T47D (cell line): Measurements from ENCODE around the gene BAIAP2.
"Not testable (repeated sequence)": the region's sequence is repeated elsewhere in the genome, so short reads cannot be mapped to it uniquely, and the experiment has no call there.

Experiments used
- DNase-seq, 2 experiments: peaks; one replicate each; pipeline versions ENCODE4 v3.0.0 to v3.0.0-alpha.2; 2011 to 2012; ENCODE audit warnings: low read depth in 1 of 2, low spot score in 1 of 2
- JUND ChIP-seq: IDR thresholded peaks from 2 replicates; pipeline ENCODE4 v1.6.1; 2012; ENCODE audit warnings: low read depth
- in situ Hi-C: cut with HindIII; loops from 2 replicates; pipeline ENCODE4 v1.10.0; 2016; ENCODE audit warnings: low sequenced_read_pairs, low pct_unique_long_range_greater_than_20kb

BAIAP2 gene

DNA sequence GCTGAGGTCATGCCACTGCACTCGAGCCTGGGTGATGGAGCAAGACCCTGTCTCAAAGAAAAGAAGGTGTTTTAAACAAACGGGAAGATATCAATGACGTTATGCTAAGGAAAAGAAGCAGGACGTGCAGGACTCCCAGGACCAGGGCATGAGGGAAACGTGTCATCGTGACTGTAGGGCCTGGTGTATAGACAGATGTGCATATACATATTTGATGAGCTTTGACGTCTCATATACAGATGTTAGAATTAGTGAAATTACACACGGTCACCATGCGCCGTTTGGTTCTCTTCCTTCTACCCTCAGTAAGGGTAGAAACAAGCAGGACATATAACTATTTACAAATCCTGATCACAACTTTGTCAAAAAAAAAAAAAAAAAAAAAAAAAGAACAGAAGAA lies 112.8 kb downstream of the BAIAP2 start:
- in situ Hi-C loops = no loop called here
- TF ChIP-seq JUND = no peak
- no peak for DNase-seq

- in situ Hi-C loops = no loop called here
- no peak for TF ChIP-seq JUND
- no peak for DNase-seq
These were observed 113.6 kb downstream of the BAIAP2 start for GRCh38 chr17:81148571-81148970.

DNA sequence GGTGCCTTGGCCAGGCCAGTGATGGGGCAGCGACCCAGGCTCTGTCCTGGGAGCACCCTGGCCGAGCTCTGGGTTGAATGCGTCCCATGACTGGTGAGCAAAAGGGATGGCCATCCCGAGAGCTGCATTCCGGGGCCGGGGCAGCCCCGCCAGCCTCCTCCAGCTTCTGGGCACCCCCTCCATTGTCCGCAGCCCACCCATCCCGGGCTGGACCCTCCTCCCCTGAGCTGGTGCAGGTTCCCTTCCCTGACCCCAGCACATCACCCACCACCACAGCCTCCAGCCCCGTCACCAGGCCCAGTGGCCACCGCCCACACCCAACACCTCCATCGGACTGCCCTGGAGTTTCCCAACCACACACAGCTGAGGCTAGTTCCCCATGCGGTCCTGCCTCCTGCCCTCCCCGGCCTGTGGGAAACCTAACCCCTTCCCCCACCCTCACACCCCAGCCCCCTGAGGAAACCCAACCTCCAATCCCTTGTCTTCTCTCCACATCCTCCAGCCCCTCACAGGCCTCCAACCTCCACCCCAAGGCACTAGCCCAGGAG lies 114.1 kb downstream of the BAIAP2 start:
- no peak for DNase-seq
- in situ Hi-C loops = no loop called here
- TF ChIP-seq JUND = no peak

DNA sequence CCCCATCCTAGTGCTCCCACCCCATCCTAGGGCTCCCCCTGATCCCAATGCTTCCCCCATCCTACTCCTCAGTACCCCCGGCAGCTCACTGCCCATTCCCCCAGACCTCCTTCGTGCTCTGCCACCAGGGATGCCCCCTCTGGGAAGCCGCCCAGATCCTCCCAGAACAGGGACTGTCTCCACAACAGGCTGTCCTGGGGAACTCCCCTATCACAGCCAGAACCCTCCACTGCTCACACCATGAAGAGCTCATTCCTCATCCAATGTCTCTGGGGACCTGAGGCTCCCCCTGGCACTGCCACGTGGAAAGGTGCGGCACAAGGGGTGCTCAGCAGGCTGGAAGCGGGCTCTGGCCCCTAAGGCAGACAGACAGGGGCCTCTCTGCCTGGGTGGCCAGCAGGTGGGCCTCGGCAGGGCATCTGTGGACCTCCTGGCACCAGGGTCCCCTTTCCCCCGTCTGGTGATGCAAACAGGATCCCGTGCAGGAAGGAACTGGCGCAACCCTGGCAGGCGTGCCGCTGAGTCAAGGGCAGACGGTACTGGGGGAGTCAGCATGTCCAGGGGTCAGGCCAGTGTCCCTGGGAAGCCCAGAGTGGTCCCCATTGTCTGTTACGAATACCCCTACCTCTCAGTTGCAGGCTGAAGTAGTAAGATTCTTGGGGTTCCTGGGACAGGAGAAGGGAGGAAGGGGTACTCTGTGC lies 115.6 kb downstream of the BAIAP2 start:
- in situ Hi-C loops = no loop called here
- no peak for TF ChIP-seq JUND
- no peak for DNase-seq

GRCh38 chr17:81151278-81151677 lies 116.3 kb downstream of the BAIAP2 start:
- no peak for TF ChIP-seq JUND
- no peak for DNase-seq
- in situ Hi-C loops = no loop called here

DNA sequence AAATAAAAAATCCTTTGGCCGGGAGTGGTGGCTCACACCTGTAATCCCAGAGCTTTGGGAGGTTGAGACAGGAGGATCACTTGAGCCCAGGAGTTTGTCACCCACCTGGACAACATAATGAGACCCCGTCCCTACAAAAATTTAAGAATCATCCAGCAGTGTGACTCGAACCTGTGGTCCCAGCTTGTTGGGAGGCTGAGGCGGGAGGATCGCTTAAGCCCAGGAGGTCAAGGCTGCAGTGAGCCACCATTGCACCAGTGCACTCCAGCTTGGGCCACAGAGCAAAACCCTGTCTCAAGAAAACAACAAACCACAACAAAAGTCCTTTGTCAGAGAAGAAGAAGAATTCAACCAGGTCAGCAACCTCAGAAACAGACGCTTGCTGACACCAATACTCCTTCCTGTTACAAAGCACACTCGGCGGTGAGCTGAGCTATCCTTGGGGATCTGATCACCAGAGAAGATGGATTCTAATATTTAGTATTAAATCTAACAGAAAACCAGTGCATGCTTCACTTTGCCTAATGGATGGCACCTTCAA lies 117.4 kb downstream of the BAIAP2 start:
- in situ Hi-C loops = no loop called here
- TF ChIP-seq JUND = no peak
- DNase-seq = no peak

- TF ChIP-seq JUND = no peak
- in situ Hi-C loops = no loop called here
- DNase-seq = no peak
These were observed 118.4 kb downstream of the BAIAP2 start for GRCh38 chr17:81153340-81153803.

DNA sequence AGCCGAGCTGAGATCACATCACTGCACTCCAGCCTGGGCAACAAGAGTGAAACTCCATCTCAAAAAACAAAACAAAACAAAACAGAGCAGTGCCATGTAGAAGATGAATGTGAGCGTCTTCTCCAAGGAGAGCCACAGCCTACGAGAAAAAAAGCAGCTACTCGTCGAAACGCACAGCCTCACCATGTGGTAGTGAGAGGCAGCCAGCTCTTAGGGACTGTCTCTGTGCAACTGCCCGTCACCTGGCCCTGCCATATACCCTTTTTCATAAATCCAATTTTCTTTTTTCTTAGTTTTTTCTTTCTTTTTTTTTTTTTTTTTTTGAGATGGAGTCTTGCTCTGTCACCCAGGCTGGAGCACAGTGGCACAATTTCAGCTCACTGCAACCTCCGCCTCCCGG lies 119.1 kb downstream of the BAIAP2 start:
- in situ Hi-C loops, DNase-seq: not testable (repeated sequence)

DNA sequence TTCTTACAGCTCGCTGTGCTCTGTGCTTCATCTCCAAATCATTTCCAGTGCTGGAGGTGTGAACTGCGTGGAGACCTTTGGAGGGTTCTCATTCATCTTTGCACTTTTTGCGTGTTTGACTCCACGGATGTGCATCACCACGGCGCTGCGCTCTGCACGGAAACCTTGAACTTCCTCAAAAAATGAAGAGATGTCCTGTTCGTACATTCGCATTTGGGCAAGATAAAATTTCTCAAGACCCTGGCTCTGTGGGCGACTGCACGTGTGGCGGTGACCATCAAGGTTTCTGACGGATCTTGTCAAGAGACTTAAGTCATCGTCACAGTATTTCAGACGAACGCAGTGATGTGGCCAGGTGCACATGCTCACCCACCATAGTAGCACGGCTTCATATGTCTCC lies 120.0 kb downstream of the BAIAP2 start:
- in situ Hi-C loops = no loop called here
- no peak for DNase-seq
- TF ChIP-seq JUND = no peak

- in situ Hi-C loops = no loop called here
- no peak for TF ChIP-seq JUND
- DNase-seq = no peak
These were observed 122.2 kb downstream of the BAIAP2 start for GRCh38 chr17:81156866-81157805.

DNA sequence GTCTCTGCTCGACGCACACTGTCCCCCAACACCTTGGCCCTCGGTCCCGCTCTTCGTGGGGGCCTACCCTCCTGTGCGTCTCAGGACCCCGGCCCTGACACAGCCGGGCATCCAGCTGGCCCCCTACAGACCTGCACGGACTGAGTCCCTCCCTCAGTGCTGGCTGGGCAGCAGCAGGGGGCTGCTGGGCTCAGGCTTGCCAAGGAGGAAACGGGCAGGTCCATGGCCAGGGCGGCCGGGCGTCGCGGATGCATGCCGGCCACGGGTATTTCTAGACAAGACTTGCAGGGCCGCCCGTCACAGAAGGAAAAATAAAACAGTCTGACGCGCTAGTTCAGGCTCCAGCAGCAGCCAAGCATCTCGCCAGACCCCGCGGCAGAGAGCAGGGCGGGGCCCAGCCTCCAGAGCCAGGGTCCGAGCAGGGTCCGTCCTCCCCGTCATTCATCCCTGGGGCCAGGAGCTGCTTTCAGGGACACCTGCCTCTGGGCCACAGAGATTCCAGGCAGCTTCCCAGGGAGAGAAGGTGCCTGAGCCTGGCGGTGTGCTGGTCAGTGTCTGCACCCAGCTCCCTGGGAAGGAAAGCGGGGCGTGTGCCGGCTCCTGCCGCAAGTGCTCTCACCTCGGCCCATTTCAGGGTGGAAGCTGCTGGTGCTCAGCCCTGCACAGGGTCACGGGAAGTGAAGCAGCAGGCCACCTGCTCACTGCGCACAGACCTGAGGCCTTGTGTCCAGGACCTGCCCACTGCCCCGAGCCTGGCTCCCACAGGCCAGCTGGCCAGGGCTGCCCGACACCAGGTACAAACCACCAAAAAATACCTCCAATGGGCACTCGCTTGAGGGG lies 123.1 kb downstream of the BAIAP2 start:
- in situ Hi-C loops = no loop called here
- no peak for DNase-seq
- TF ChIP-seq JUND = no peak
